ENCODE results near the gene ENTPD8. TPM values are rescaled to one million over a fixed set of nuclear protein-coding genes. Genes with fewer than 3 reads are reported as not detected.
"Not testable (repeated sequence)": the region's sequence is repeated elsewhere in the genome, so short reads cannot be mapped to it uniquely, and the experiment has no call there.

The ENTPD8 gene
- total RNA-seq, 1 donor from 2014 or later, result not detected

DNA sequence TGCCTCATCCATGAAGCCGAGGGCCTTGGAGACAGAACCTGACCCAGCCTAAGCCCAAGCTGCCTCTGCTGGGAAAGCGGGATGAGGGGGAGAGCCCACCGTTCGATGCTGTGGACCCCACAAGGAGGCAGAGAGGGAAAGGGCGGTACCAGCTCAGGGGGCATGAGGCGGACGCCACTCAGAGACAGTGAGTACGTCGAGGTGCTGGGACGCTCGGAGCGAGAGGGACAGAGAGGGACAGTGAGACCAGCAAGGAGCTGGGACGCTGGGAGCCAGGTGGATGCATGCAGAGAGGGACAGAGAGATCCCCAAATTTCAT, 51.8 kb downstream of the ENTPD8 start:
- intact Hi-C loops (cut with micrococcal nuclease), result no loop called here

GRCh38 chr9:137388589-137389427, 52.3 kb downstream of the ENTPD8 start:
- ATAC-seq, result no peak
- intact Hi-C loops (cut with micrococcal nuclease), result no loop called here
- DNase-seq, result no peak

More for the DNA sequence above, 51.8 kb downstream of the ENTPD8 start:
- ATAC-seq (no peak), DNase-seq (no peak)

- ATAC-seq (no peak), DNase-seq (no peak)
- intact Hi-C loops (cut with micrococcal nuclease), result no loop called here
These were observed 53.1 kb downstream of the ENTPD8 start for GRCh38 chr9:137387891-137388560.

DNA sequence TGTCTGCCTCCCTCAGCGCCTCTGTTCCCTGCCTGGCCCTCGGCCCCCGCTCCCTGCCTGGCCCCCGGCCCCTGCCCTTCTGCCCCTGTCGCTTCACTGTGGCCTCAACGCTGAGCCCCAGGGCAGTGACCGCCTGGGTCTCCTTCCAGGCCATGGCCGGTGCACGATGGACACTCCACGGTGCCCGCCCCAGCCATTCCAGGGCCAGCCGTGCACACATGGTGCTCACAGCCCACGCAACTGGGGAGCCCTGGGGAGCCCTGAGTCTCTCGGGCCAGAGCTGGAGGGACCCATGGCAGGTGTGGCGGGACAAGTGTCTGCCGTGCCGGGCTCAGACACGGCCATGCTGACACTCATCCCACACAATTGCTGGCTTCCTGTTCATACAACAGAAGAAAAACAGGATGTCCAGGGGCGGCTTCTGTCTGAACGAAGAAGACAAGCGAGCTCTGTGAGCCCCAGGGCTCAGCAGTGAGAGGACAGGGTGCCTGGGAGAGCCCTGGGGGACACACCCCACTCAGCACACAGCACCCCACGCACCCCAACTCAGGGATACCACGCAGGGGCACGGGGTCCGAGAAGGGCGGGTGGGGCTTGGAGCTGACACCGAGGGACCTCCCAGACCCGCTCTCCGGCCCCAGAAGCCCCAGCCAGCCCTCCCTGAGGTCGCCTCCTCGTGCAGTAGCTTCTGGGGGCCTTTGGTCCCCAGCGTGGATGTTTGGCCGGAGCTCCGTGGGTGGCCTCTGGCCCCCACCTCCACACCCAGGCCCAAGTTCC, 53.9 kb downstream of the ENTPD8 start:
- ATAC-seq (peak; percentile 37), DNase-seq (no peak)
- intact Hi-C loops (cut with micrococcal nuclease), result no loop called here

DNA sequence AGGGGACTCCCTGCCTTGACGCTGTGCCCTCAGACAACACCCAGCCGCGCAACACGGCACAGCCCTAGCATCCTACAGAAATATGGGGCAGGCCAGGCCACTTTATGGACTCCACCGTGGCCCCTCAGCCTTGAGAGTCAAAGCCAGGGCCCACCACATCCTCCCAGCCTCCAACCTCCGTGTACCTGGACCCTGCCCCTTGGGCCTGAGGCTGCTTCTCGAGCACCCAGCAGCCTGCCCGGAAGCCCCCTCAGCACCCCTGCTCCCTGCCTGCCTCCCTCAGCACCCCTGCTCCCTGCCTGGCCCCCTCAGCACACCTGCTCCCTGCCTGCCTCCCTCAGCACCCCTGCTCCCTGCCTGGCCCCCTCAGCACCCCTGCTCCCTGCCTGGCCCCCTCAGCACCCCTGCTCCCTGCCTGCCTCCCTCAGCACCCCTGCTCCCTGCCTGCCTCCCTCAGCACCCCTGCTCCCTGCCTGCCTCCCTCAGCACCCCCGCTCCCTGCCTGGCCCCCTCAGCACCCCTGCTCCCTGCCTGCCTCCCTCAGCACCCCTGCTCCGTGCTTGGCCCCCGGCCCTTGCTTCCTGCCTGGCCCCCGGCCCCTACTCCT, 54.5 kb downstream of the ENTPD8 start:
- intact Hi-C loops (cut with micrococcal nuclease); ATAC-seq; DNase-seq: not testable (repeated sequence)

DNA sequence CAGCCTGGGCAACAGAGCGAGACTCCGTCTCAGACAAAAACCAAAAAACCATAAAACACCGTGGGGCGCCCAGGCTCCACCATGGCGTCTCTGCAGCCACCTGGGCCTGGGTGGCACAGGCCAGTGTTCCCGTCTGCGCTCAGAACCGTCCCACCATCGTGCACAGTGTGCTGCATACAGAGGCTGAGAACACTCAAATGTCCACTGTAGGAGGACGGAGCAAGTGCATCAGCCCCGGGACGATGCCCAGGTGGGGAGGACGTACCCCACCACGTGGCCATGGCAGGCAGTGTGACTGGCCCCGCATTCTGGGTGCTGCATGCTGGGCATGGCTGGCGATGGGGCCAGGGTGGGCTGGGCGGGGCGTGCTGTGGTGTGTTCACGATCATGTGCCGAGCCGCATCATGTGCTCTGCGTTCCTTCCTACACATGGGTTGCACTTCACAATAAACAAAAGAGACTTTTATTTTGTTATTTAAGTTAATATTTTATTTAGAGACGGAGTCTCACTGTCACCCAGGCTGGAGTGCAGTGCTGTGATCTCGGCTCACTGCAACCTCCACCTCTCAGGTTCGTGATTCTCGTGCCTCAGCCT, 56.0 kb downstream of the ENTPD8 start:
- ATAC-seq (no peak), DNase-seq (peak; percentile 16)
- intact Hi-C loops (cut with micrococcal nuclease), result no loop called here

Small RNA genes lying within 50 kb of the gene (microRNA-seq; reads per million reads assigned to microRNA genes)
- gene MIR7114 (ENCODE audit: borderline number of aligned reads), result not detected

Other genes with a start within 250 kb of the ENTPD8 start
- gene TPRN, start 240.6 kb downstream of the ENTPD8 start, total RNA-seq, result 21.7 TPM
- 43.3 TPM for gene TMEM203, start 235.7 kb downstream of the ENTPD8 start, total RNA-seq
- gene NDOR1, start 235.7 kb downstream of the ENTPD8 start, total RNA-seq, result 5.7 TPM
- 29.7 TPM for gene RNF208, start 219.1 kb downstream of the ENTPD8 start, total RNA-seq
- not detected for gene CYSRT1, start 216.2 kb downstream of the ENTPD8 start, total RNA-seq
- gene RNF224, start 213.9 kb downstream of the ENTPD8 start, total RNA-seq, result not detected
- gene SLC34A3, start 210.5 kb downstream of the ENTPD8 start, total RNA-seq, result not detected
- gene TUBB4B, start 200.1 kb downstream of the ENTPD8 start, total RNA-seq, result 439 TPM
- 0.69 TPM for gene STPG3, start 190.1 kb downstream of the ENTPD8 start, total RNA-seq
- gene NELFB, start 186.0 kb downstream of the ENTPD8 start, total RNA-seq, result 43.6 TPM
- 19.3 TPM for gene TOR4A, start 163.6 kb downstream of the ENTPD8 start, total RNA-seq
- gene NRARP, start 139.1 kb downstream of the ENTPD8 start, total RNA-seq, result 4.0 TPM
- 8.3 TPM for gene EXD3, start 18.2 kb downstream of the ENTPD8 start, total RNA-seq
- 1.9 TPM for gene NOXA1, start 18.0 kb downstream of the ENTPD8 start, total RNA-seq
- gene NSMF, start 18.0 kb upstream of the ENTPD8 start, total RNA-seq, result 10.2 TPM
- 10.7 TPM for gene PNPLA7, start 109.0 kb upstream of the ENTPD8 start, total RNA-seq
- gene MRPL41, start 110.5 kb upstream of the ENTPD8 start, total RNA-seq, result 228 TPM
- 21.8 TPM for gene DPH7, start 137.6 kb upstream of the ENTPD8 start, total RNA-seq
- gene ZMYND19, start 149.2 kb upstream of the ENTPD8 start, total RNA-seq, result 11.6 TPM
- 17.3 TPM for gene ARRDC1, start 164.3 kb upstream of the ENTPD8 start, total RNA-seq
- gene EHMT1, start 177.6 kb upstream of the ENTPD8 start, total RNA-seq, result 37.0 TPM

Data from left ventricle myocardium superior (tissue), 1 donor.